HepG2 (cell line): ENCODE data around the gene FBN2. TPM values are rescaled to one million over a fixed set of nuclear protein-coding genes. Genes with fewer than 3 reads are reported as not detected.

ENCODE experiments used
- ATAC-seq: fragments of 200-7000 bp; cut with Tn5 transposase; 3 replicates; pipeline ENCODE4 v1.9.1; 2020; ENCODE audit warnings: mild to moderate bottlenecking, moderate library complexity
- BruUV-seq: library from RNA; stranded (reverse); fragments of 400-500 nt; replicated peaks from 2 replicates; lab custom pipeline; 2021; lab: Mats Ljungman, UMichigan
- CTCF ChIA-PET: fragments of 300-600 bp; formaldehyde crosslinking; extraction: SDS; loops from one replicate; lab custom pipeline; 2021; ENCODE audit warnings: low total read pairs, inconsistent platforms, low intra/inter-chr PET ratio; lab: Yijun Ruan, JAX
- POLR2A ChIA-PET: fragments of 350-600 bp; sonication (Branson Sonifier 250); formaldehyde crosslinking; loops from one replicate; lab custom pipeline; 2020; ENCODE audit warnings: antibody characterized with exemption, inconsistent platforms; lab: Yijun Ruan, JAX
- DNase-seq: peaks from one replicate; pipeline ENCODE4 v3.0.0-alpha.2; 2015; ENCODE audit warnings: low spot score
- FAIRE-seq: peaks from 3 replicates; lab custom pipeline; 2011; peaks lifted over from hg19 to GRCh38; lab: Jason Lieb, UNC
- H2AFZ ChIP-seq: one replicate; pipeline ENCODE4 v1.6.1; 2011; ENCODE audit warnings: low read length, inconsistent platforms
- H3K27ac ChIP-seq: fragments of 300-600 bp; 3 replicates; pipeline ENCODE4 v1.8.0; 2011; ENCODE audit warnings: mixed run types, mild to moderate bottlenecking, mixed read lengths, low read length, inconsistent platforms; ENCODE audit not compliant: insufficient read depth; ENCODE audit errors: extremely low read length
- H3K27me3 ChIP-seq, 2 experiments: fragments of 200-600 bp in 1 of 2; 2 replicates in 1 of 2; 3 replicates in 1 of 2; pipeline versions ENCODE4 v1.6.0 to v1.8.0; 2011; ENCODE audit warnings: low read length in 2 of 2, mild to moderate bottlenecking in 2 of 2, moderate library complexity in 2 of 2, inconsistent platforms in 1 of 2; ENCODE audit not compliant: insufficient read depth in 2 of 2, control insufficient read depth in 1 of 2
- H3K36me3 ChIP-seq, 2 experiments: fragments of 200-600 bp in 1 of 2; replicated peaks in 1 of 2; 2 replicates in 1 of 2; 3 replicates in 1 of 2; pipeline versions ENCODE4 v1.5.1 to v1.8.0; 2011; ENCODE audit warnings: low read length in 2 of 2, inconsistent platforms in 1 of 2; ENCODE audit not compliant: insufficient read depth in 2 of 2, control insufficient read depth in 1 of 2
- H3K4me1 ChIP-seq: 2 replicates; pipeline ENCODE4 v1.5.1; 2012; ENCODE audit warnings: low read length, inconsistent platforms; ENCODE audit not compliant: insufficient read depth
- H3K4me2 ChIP-seq: 2 replicates; pipeline ENCODE4 v1.6.0; 2011; ENCODE audit warnings: low read depth, low read length, inconsistent platforms
- H3K4me3 ChIP-seq, 3 experiments: fragments of 200-600 bp in 1 of 3; sonication (generic), shearing (Covaris generic) in 1 of 3; replicated peaks in 1 of 3; 2 replicates each; pipeline ENCODE4 v1.5.1; 2011 to 2016; ENCODE audit warnings: low read length in 3 of 3, inconsistent platforms in 2 of 3, low read depth in 2 of 3, mild to moderate bottlenecking in 2 of 3, control low read depth in 1 of 3, mixed read lengths in 1 of 3; ENCODE audit not compliant: insufficient read depth in 1 of 3
- H3K79me2 ChIP-seq: one replicate; pipeline ENCODE4 v1.6.1; 2011; ENCODE audit warnings: low read length, inconsistent platforms; ENCODE audit not compliant: insufficient read depth
- H3K9ac ChIP-seq: 2 replicates; pipeline ENCODE4 v1.6.0; 2011; ENCODE audit warnings: mild to moderate bottlenecking, low read depth, low read length, inconsistent platforms; ENCODE audit not compliant: insufficient read depth
- H3K9me3 ChIP-seq: 2 replicates; pipeline ENCODE4 v1.5.1; 2012; ENCODE audit warnings: mild to moderate bottlenecking, low read length
- H4K20me1 ChIP-seq: 2 replicates; pipeline ENCODE4 v1.6.0; 2011; ENCODE audit warnings: inconsistent platforms, mild to moderate bottlenecking, low read length, moderate library complexity; ENCODE audit not compliant: insufficient read depth
- GLI4 ChIP-seq: sonication (generic); formaldehyde crosslinking; IDR thresholded peaks from 2 replicates; pipeline ENCODE4 v1.5.1; 2020; ENCODE audit warnings: missing genetic modification reagents, mild to moderate bottlenecking, moderate library complexity, borderline replicate concordance
- HCFC1 ChIP-seq: fragments of 150-350 bp; IDR thresholded peaks from 2 replicates; pipeline ENCODE4 v1.6.1; 2014; ENCODE audit warnings: low read depth, low read length
- WIZ ChIP-seq: sonication (generic); formaldehyde crosslinking; IDR thresholded peaks from 2 replicates; pipeline ENCODE4 v1.5.1; 2020; ENCODE audit warnings: mild to moderate bottlenecking, missing genetic modification reagents
- WGBS: methylation state at CpG from one replicate; pipeline ENCODE4 v1.1.6; 2017; ENCODE audit warnings: low lambda C conversion rate; 5-methylcytosine and 5-hydroxymethylcytosine counted together
- in situ Hi-C: cut with HindIII; loops from 2 replicates; pipeline ENCODE4 v1.10.0; 2017; ENCODE audit warnings: low pct_unique_long_range_greater_than_20kb; ENCODE audit not compliant: extremely low pct_ligation_motif_present
- intact Hi-C: fragments of 100-400 bp; cut with micrococcal nuclease; formaldehyde crosslinking; loops from one replicate; pipeline ENCODE4 v1.10.0; 2022; ENCODE audit not compliant: unreplicated experiment
- polyA plus RNA-seq, 8 experiments: library from polyadenylated mRNA; depleted of rRNA in 3 of 8; stranded (reverse) in 7 of 8; unstranded in 1 of 8; fragments of >200 nt; fragmentation: Illumina TruSeq in 4 of 8; extraction: Trizol in 4 of 8; gene quantifications; 2 replicates each; pipeline versions ENCODE4 v1.2.1 to v1.2.3, GENCODE V29; 2011 to 2016; ENCODE audit warnings: low read depth in 4 of 8, missing spikeins in 1 of 8, mixed read lengths in 1 of 8; ENCODE audit not compliant: insufficient read depth in 1 of 8
- total RNA-seq, 5 experiments: library from RNA; depleted of rRNA; stranded (reverse); fragments of >200 nt; fragmentation: Illumina TruSeq; extraction: Trizol; gene quantifications; 2 replicates each; pipeline ENCODE4 v1.2.3, GENCODE V29; 2016; ENCODE audit warnings: low read depth in 1 of 5
- TF ChIP-seq, protein P1 (sequence below): fragments of 450-650 bp; IDR thresholded peaks from 2 replicates; pipeline ENCODE4 v1.6.1; 2016

Gene FBN2
- total and polyA plus RNA-seq, 2 of the 13 experiments (the other 11 are each of a cell fraction or from before 2014, with no cell fraction given), result not detected

- ATAC-seq, result no peak
- CTCF ChIA-PET, result no interaction called here
- H3K36me3 ChIP-seq, result no peaks in the 10 kb centered on the region
- in situ Hi-C loops, result no loop called here
- no TSS peak for BruUV-seq
- no peaks in the 10 kb centered on the region for H3K79me2 ChIP-seq
- no peak overlapping the region for H3K27ac ChIP-seq
- FAIRE-seq, result no peak
- POLR2A ChIA-PET, result no interaction called here
- no peak for DNase-seq
- H2AFZ ChIP-seq, result no peak overlapping the region
- intact Hi-C loops, result no loop called here
- 11% methylated on average over 5 of the region's 5 CpGs for WGBS
- TF ChIP-seq, protein P1, sequence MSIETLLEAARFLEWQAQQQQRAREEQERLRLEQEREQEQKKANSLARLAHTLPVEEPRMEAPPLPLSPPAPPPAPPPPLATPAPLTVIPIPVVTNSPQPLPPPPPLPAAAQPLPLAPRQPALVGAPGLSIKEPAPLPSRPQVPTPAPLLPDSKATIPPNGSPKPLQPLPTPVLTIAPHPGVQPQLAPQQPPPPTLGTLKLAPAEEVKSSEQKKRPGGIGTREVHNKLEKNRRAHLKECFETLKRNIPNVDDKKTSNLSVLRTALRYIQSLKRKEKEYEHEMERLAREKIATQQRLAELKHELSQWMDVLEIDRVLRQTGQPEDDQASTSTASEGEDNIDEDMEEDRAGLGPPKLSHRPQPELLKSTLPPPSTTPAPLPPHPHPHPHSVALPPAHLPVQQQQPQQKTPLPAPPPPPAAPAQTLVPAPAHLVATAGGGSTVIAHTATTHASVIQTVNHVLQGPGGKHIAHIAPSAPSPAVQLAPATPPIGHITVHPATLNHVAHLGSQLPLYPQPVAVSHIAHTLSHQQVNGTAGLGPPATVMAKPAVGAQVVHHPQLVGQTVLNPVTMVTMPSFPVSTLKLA, result peak; percentile 56
- no peak for TF ChIP-seq HCFC1
- H3K9ac ChIP-seq, result no peak overlapping the region
- no peaks in the 10 kb centered on the region for H3K27me3 ChIP-seq
- no peaks in the 10 kb centered on the region for H4K20me1 ChIP-seq
- no peak overlapping the region for H3K4me3 ChIP-seq
- no peaks in the 10 kb centered on the region for H3K4me1 ChIP-seq
- H3K9me3 ChIP-seq, result no peaks in the 10 kb centered on the region
- H3K4me2 ChIP-seq, result no peak overlapping the region
These were observed 129.4 kb downstream of the FBN2 start for GRCh38 chr5:128408622-128409021.

- ATAC-seq (no peak), DNase-seq (no peak), FAIRE-seq (no peak)
- POLR2A ChIA-PET, result no interaction called here
- Histone ChIP-seq H4K20me1 (no peaks in the 10 kb centered on the region), H3K27me3 (no peaks in the 10 kb centered on the region), H3K79me2 (no peaks in the 10 kb centered on the region), H3K27ac (no peak overlapping the region), H3K4me2 (no peak overlapping the region), H3K9me3 (no peaks in the 10 kb centered on the region), H3K9ac (no peak overlapping the region), H3K4me3 (no peak overlapping the region), H2AFZ (no peak overlapping the region), H3K4me1 (no peaks in the 10 kb centered on the region), H3K36me3 (no peaks in the 10 kb centered on the region)
- CTCF ChIA-PET, result no interaction called here
- intact Hi-C loops, result no loop called here
- WGBS, result 0% methylated on average over 1 of the region's 1 CpG
- BruUV-seq, result no TSS peak
- TF ChIP-seq WIZ (CRISPR knock-in tag) (no peak), GLI4 (no peak)
- in situ Hi-C loops, result no loop called here
These were observed 130.1 kb downstream of the FBN2 start for GRCh38 chr5:128407944-128408343.
